Activated CD8-positive, alpha-beta memory T cell treated with anti-CD3 and anti-CD28 coated beads, Interleukin-2, amount 50 U/mL, for 4 hours (primary cell): ENCODE measurements around the gene MBP.
"Not testable (repeated sequence)": the region's sequence is repeated elsewhere in the genome, so short reads cannot be mapped to it uniquely, and the experiment has no call there.

Experiments
- DNase-seq: peaks from one replicate; pipeline ENCODE4 v3.0.0-alpha.2; 2020

MBP gene

GRCh38 chr18:76997951-76998808 lies 134.4 kb downstream of the MBP start:
- no peak for DNase-seq

GRCh38 chr18:76996429-76996828 lies 136.2 kb downstream of the MBP start:
- no peak for DNase-seq

- DNase-seq, result no peak
Observed at GRCh38 chr18:76995896-76996295, 136.7 kb downstream of the MBP start.

GRCh38 chr18:76994086-76994654 lies 138.4 kb downstream of the MBP start:
- no peak for DNase-seq

GRCh38 chr18:76993573-76993972 lies 139.0 kb downstream of the MBP start:
- DNase-seq, result no peak

GRCh38 chr18:76993085-76993382 lies 139.5 kb downstream of the MBP start:
- DNase-seq, result no peak

GRCh38 chr18:76992226-76993084 lies 140.1 kb downstream of the MBP start:
- DNase-seq, result no peak

GRCh38 chr18:76991021-76991688 lies 141.4 kb downstream of the MBP start:
- DNase-seq, result no peak

- not testable (repeated sequence) for DNase-seq
Observed at GRCh38 chr18:76990343-76991020, 142.1 kb downstream of the MBP start.

GRCh38 chr18:76989647-76990190 lies 142.9 kb downstream of the MBP start:
- DNase-seq, result no peak

GRCh38 chr18:76988827-76989646 lies 143.5 kb downstream of the MBP start:
- DNase-seq, result no peak

GRCh38 chr18:76988031-76988826 lies 144.4 kb downstream of the MBP start:
- no peak for DNase-seq

- DNase-seq, result no peak
Observed at GRCh38 chr18:76986406-76986805, 146.2 kb downstream of the MBP start.

GRCh38 chr18:76985951-76986236 lies 146.7 kb downstream of the MBP start:
- no peak for DNase-seq

GRCh38 chr18:76985156-76985950 lies 147.2 kb downstream of the MBP start:
- peak; percentile 4 for DNase-seq

- DNase-seq, result peak; percentile 13
Observed at GRCh38 chr18:76984193-76985155, 148.1 kb downstream of the MBP start.

- no peak for DNase-seq
Observed at GRCh38 chr18:76983613-76984051, 149.0 kb downstream of the MBP start.

- DNase-seq, result peak; percentile 87
Observed at GRCh38 chr18:76982841-76983583, 149.6 kb downstream of the MBP start.
